H1 (cell line): ENCODE results near the gene SH3PXD2A. TPM values are rescaled to one million over a fixed set of nuclear protein-coding genes. Genes with fewer than 3 reads are reported as not detected.

ENCODE experiments used
- CTCF ChIA-PET: fragments of 300-600 bp; sonication (Branson Sonifier 250); formaldehyde crosslinking; loops from one replicate; lab custom pipeline; 2021; ENCODE audit not compliant: partially characterized antibody; lab: Charles Lee
- POLR2A ChIA-PET: fragments of 300-600 bp; sonication (Branson Sonifier 250); formaldehyde crosslinking; loops from one replicate; lab custom pipeline; 2021; ENCODE audit warnings: inconsistent platforms; ENCODE audit not compliant: partially characterized antibody; lab: Charles Lee
- DNase-seq, 2 experiments: peaks; one replicate each; pipeline versions ENCODE4 v3.0.0 to v3.0.0-alpha.2; 2010 to 2022; ENCODE audit warnings: low spot score in 2 of 2, low read depth in 1 of 2, mixed read lengths in 1 of 2
- FAIRE-seq: peaks from 2 replicates; lab custom pipeline; 2011; peaks lifted over from hg19 to GRCh38; lab: Jason Lieb, UNC
- H2AFZ ChIP-seq: 2 replicates; pipeline ENCODE4 v1.8.1; 2012; ENCODE audit warnings: low read length, inconsistent platforms
- H2AK5ac ChIP-seq: 2 replicates; pipeline ENCODE4 v1.6.1; 2013; ENCODE audit warnings: low read depth, low read length
- H2BK120ac ChIP-seq: replicated peaks from 2 replicates; pipeline ENCODE3; 2013; ENCODE audit warnings: low read depth, low read length, inconsistent platforms
- H2BK12ac ChIP-seq: 2 replicates; pipeline ENCODE4 v1.6.1; 2013; ENCODE audit warnings: low read depth, low read length
- H2BK15ac ChIP-seq: 2 replicates; pipeline ENCODE4 v1.6.1; 2013; ENCODE audit warnings: low read length
- H2BK20ac ChIP-seq: 2 replicates; pipeline ENCODE4 v1.6.1; 2013; ENCODE audit warnings: low read length
- H2BK5ac ChIP-seq: 2 replicates; pipeline ENCODE4 v1.6.1; 2013; ENCODE audit warnings: low read depth, low read length
- H3K14ac ChIP-seq: 2 replicates; pipeline ENCODE4 v1.6.1; 2013; ENCODE audit warnings: inconsistent platforms; ENCODE audit not compliant: insufficient read length
- H3K18ac ChIP-seq: 2 replicates; pipeline ENCODE4 v1.6.1; 2013; ENCODE audit warnings: low read length; ENCODE audit errors: extremely low read depth
- H3K23ac ChIP-seq: 2 replicates; pipeline ENCODE4 v1.6.1; 2013; ENCODE audit warnings: inconsistent platforms; ENCODE audit not compliant: insufficient read length
- H3K23me2 ChIP-seq: 2 replicates; pipeline ENCODE4 v1.6.1; 2013; ENCODE audit warnings: low read depth, low read length
- H3K27ac ChIP-seq: 2 replicates; pipeline ENCODE4 v1.6.1; 2011; ENCODE audit warnings: low read depth, low read length, inconsistent platforms
- H3K27me3 ChIP-seq, 4 experiments: replicated peaks in 1 of 4; 1 replicate in 1 of 4; 2 replicates in 3 of 4; pipeline versions ENCODE4 v1.6.1 to v1.8.1; 2011 to 2013; ENCODE audit warnings: low read length in 3 of 4, mild to moderate bottlenecking in 3 of 4, inconsistent platforms in 2 of 4, mixed read lengths in 2 of 4, moderate library complexity in 1 of 4; ENCODE audit not compliant: control insufficient read depth in 3 of 4, insufficient read depth in 3 of 4; ENCODE audit errors: extremely low read depth in 1 of 4
- H3K36me3 ChIP-seq, 4 experiments: 2 replicates each; pipeline versions ENCODE4 v1.6.1 to v1.8.1; 2011 to 2013; ENCODE audit warnings: mild to moderate bottlenecking in 4 of 4, low read length in 3 of 4, moderate library complexity in 2 of 4, control low read depth in 1 of 4, inconsistent platforms in 1 of 4; ENCODE audit not compliant: insufficient read depth in 4 of 4, control insufficient read depth in 2 of 4
- H3K4ac ChIP-seq: replicated peaks from 2 replicates; pipeline ENCODE3; 2013; ENCODE audit warnings: low read length, low read depth, mixed read lengths, inconsistent platforms; ENCODE audit not compliant: insufficient read length
- H3K4me1 ChIP-seq, 4 experiments: replicated peaks in 1 of 4; 1 replicate in 1 of 4; 2 replicates in 3 of 4; pipeline versions ENCODE4 v1.6.1 to v1.8.1; 2011 to 2013; ENCODE audit warnings: low read length in 3 of 4, inconsistent platforms in 2 of 4, mixed read lengths in 1 of 4; ENCODE audit not compliant: insufficient read depth in 4 of 4, control insufficient read depth in 3 of 4
- H3K4me2 ChIP-seq, 2 experiments: 2 replicates each; pipeline versions ENCODE4 v1.6.1 to v1.8.1; 2011 to 2013; ENCODE audit warnings: low read depth in 2 of 2, low read length in 2 of 2, control low read depth in 1 of 2, inconsistent platforms in 1 of 2, mild to moderate bottlenecking in 1 of 2; ENCODE audit not compliant: insufficient read depth in 1 of 2
- H3K4me3 ChIP-seq, 4 experiments: fragments of 200-600, 300-600 bp in 1 of 4; sonication (generic), shearing (Covaris generic), sonication (Bioruptor Twin) in 1 of 4; 2 replicates each; pipeline versions ENCODE4 v1.5.1 to v1.8.1; 2011 to 2016; ENCODE audit warnings: low read length in 4 of 4, low read depth in 3 of 4, control low read depth in 2 of 4, inconsistent platforms in 2 of 4, mild to moderate bottlenecking in 2 of 4, mixed read lengths in 1 of 4, moderate library complexity in 1 of 4; ENCODE audit not compliant: insufficient read depth in 2 of 4; ENCODE audit errors: extremely low read depth in 1 of 4
- H3K56ac ChIP-seq: replicated peaks from 2 replicates; pipeline ENCODE3; 2013; ENCODE audit warnings: low read depth, mild to moderate bottlenecking, mixed read lengths, low read length, inconsistent platforms; ENCODE audit not compliant: insufficient read length
- H3K79me1 ChIP-seq: 2 replicates; pipeline ENCODE4 v1.6.1; 2013; ENCODE audit warnings: low read depth, low read length, control low read depth
- H3K79me2 ChIP-seq, 2 experiments: 2 replicates each; pipeline versions ENCODE4 v1.6.1 to v1.8.1; 2012 to 2013; ENCODE audit warnings: low read length in 2 of 2, mild to moderate bottlenecking in 2 of 2, inconsistent platforms in 1 of 2; ENCODE audit not compliant: insufficient read depth in 2 of 2, control insufficient read depth in 1 of 2
- H3K9ac ChIP-seq, 4 experiments: replicated peaks in 1 of 4; 1 replicate in 1 of 4; 2 replicates in 3 of 4; pipeline versions ENCODE4 v1.6.1 to v1.8.1; 2011 to 2013; ENCODE audit warnings: low read depth in 3 of 4, low read length in 3 of 4, control low read depth in 2 of 4, mild to moderate bottlenecking in 2 of 4, moderate library complexity in 2 of 4, inconsistent platforms in 1 of 4; ENCODE audit errors: extremely low read depth in 1 of 4
- H3K9me3 ChIP-seq, 2 experiments: 2 replicates each; pipeline versions ENCODE4 v1.6.1 to v1.8.1; 2012 to 2013; ENCODE audit warnings: mild to moderate bottlenecking in 2 of 2, moderate library complexity in 2 of 2, control low read depth in 1 of 2, inconsistent platforms in 1 of 2, low read depth in 1 of 2, low read length in 1 of 2, mixed read lengths in 1 of 2; ENCODE audit not compliant: insufficient read depth in 2 of 2
- H4K20me1 ChIP-seq, 2 experiments: replicated peaks in 1 of 2; 2 replicates each; pipeline versions ENCODE3 to v1.8.1; 2011 to 2013; ENCODE audit warnings: inconsistent platforms in 2 of 2, low read length in 2 of 2, mild to moderate bottlenecking in 1 of 2; ENCODE audit not compliant: insufficient read depth in 2 of 2, control insufficient read depth in 1 of 2
- H4K5ac ChIP-seq: 2 replicates; pipeline ENCODE4 v1.6.1; 2013; ENCODE audit warnings: low read length, low read depth, mixed read lengths, inconsistent platforms; ENCODE audit not compliant: insufficient read length
- H4K8ac ChIP-seq: 2 replicates; pipeline ENCODE4 v1.8.0; 2013; ENCODE audit warnings: mild to moderate bottlenecking, moderate library complexity, low read length, inconsistent platforms; ENCODE audit not compliant: insufficient read depth; ENCODE audit errors: extremely low read depth
- H4K91ac ChIP-seq: replicated peaks from 2 replicates; pipeline ENCODE3; 2013; ENCODE audit warnings: low read length, mixed read lengths, inconsistent platforms; ENCODE audit not compliant: insufficient read length
- CHD1 ChIP-seq: IDR thresholded peaks from 2 replicates; pipeline ENCODE4 v1.6.1; 2012; ENCODE audit warnings: low read depth, low read length, improper control_type of control experiment
- EGR1 ChIP-seq: IDR thresholded peaks from 2 replicates; pipeline ENCODE4 v1.6.1; 2011; ENCODE audit warnings: low read depth, low read length, borderline replicate concordance
- RFX5 ChIP-seq: IDR thresholded peaks from 2 replicates; pipeline ENCODE4 v1.6.1; 2011; ENCODE audit warnings: low read depth, low read length, improper control_type of control experiment, borderline replicate concordance
- SAP30 ChIP-seq: fragments of 300-600 bp; sonication (generic); IDR thresholded peaks from 2 replicates; pipeline ENCODE4 v1.7.1; 2012; ENCODE audit warnings: low read length, moderate library complexity, mild to moderate bottlenecking, inconsistent platforms; ENCODE audit not compliant: insufficient read depth, insufficient replicate concordance
- SP2 ChIP-seq: IDR thresholded peaks from 2 replicates; pipeline ENCODE4 v1.6.1; 2012; ENCODE audit warnings: mild to moderate bottlenecking, low read length, inconsistent platforms
- SUZ12 ChIP-seq: fragments of 200-600 bp; sonication (generic); IDR thresholded peaks from 2 replicates; pipeline ENCODE4 v1.6.1; 2012; ENCODE audit warnings: mild to moderate bottlenecking, inconsistent platforms, low read length, moderate library complexity, mixed read lengths
- TAF7 ChIP-seq: optimal IDR thresholded peaks from 2 replicates; pipeline ENCODE3; 2011; ENCODE audit warnings: low read depth, mild to moderate bottlenecking, inconsistent platforms, low read length, moderate library complexity, borderline replicate concordance
- TCF12 ChIP-seq: IDR thresholded peaks from 2 replicates; pipeline ENCODE4 v1.6.1; 2011; ENCODE audit warnings: low read depth, mild to moderate bottlenecking, low read length
- YY1 ChIP-seq: IDR thresholded peaks from 2 replicates; pipeline ENCODE4 v1.6.1; 2011; ENCODE audit warnings: low read depth, mild to moderate bottlenecking, low read length
- ZNF274 ChIP-seq: IDR thresholded peaks from 2 replicates; pipeline ENCODE4 v1.7.0; 2012; ENCODE audit warnings: low read length, borderline replicate concordance; ENCODE audit errors: extremely low read depth
- WGBS, 2 experiments: shearing (Covaris generic) in 1 of 2; methylation state at CpG; one replicate each; pipeline versions ENCODE4 v1.1.6 to v1.1.7; 2013 to 2015; ENCODE audit warnings: low lambda C conversion rate in 2 of 2, mixed read lengths in 2 of 2, inconsistent platforms in 1 of 2, low coverage in 1 of 2, missing lambda C conversion rate in 1 of 2; ENCODE audit not compliant: insufficient replicate concordance in 2 of 2, insufficient coverage in 1 of 2, insufficient read length in 1 of 2; ENCODE audit errors: extremely low coverage in 1 of 2, missing lambda C conversion rate in 1 of 2; 5-methylcytosine and 5-hydroxymethylcytosine counted together
- polyA plus RNA-seq, 7 experiments: library from polyadenylated mRNA; depleted of rRNA in 3 of 7; stranded (reverse) in 5 of 7; unstranded in 2 of 7; fragments of >200 nt in 5 of 7; fragments of 200-250 nt in 2 of 7; gene quantifications; 1 replicate in 5 of 7; 2 replicates in 1 of 7; 4 replicates in 1 of 7; pipeline versions ENCODE4 v1.2.1 to v1.2.3, GENCODE V29; 2011 to 2013; ENCODE audit warnings: missing spikeins in 2 of 7, mixed read lengths in 2 of 7
- total RNA-seq: library from RNA; stranded (reverse); fragmentation: NEBNext Ultra II Directional; extraction: Animal tissue kit (Norgen Biotek cat#: 25700); gene quantifications from 2 replicates; pipeline ENCODE4 v1.2.1, GENCODE V29; 2021
- TF ChIP-seq, protein P1 (sequence below): IDR thresholded peaks from 2 replicates; pipeline ENCODE4 v1.6.1; 2012; ENCODE audit warnings: low read length, inconsistent platforms
- TF ChIP-seq, protein P2 (sequence below): IDR thresholded peaks from 2 replicates; pipeline ENCODE4 v1.6.1; 2011; ENCODE audit warnings: low read depth, mild to moderate bottlenecking, low read length; ENCODE audit not compliant: insufficient read depth

SH3PXD2A gene
- total and polyA plus RNA-seq, 2 of the 8 experiments (the other 6 are each of a cell fraction or from before 2014, with no cell fraction given) = 5.4 to 16.3 TPM

DNA sequence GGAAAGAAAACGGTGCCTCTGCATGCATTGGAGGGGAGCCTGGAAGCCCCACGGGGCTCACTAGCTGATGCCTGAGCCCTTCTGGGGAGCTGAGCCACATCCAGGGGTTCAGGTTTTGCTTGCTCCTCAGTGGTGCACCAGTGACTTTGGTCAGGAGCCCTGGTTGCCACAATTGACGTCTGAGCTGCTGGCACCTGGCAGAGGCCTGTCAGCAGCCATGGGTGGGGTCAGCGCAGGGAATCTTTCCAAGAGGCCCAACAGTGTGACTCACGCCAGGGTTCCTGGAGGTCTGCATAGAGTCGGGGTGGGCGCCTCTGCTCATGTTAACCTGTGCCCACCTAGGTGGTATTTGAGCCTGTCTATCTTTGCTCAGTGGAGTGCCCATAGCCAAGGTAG lies 223.1 kb downstream of the SH3PXD2A start:
- no peak for DNase-seq
- Histone ChIP-seq H2BK120ac (no peak overlapping the region), H4K5ac (no peak overlapping the region), H4K8ac (no peak overlapping the region; the same call in 1 of the 2 replicates), H3K18ac (no peak overlapping the region), H3K4me3 (no peak overlapping the region), H3K14ac (no peak overlapping the region), H3K27me3 (no peaks in the 10 kb centered on the region), H3K4me2 (no peak overlapping the region), H2AK5ac (no peak overlapping the region), H3K79me2 (no peaks in the 10 kb centered on the region; a peak in 1 of 4 replicates), H3K9me3 (no peaks in the 10 kb centered on the region), H3K23me2 (no peaks in the 10 kb centered on the region), H2AFZ (no peak overlapping the region), H3K23ac (no peak overlapping the region), H3K79me1 (peaks cover 4% of the 10 kb centered on the region; the same call in 1 of the 2 replicates), H3K36me3 (no peaks in the 10 kb centered on the region), H4K91ac (no peak overlapping the region), H2BK5ac (no peak overlapping the region), H3K27ac (no peak overlapping the region), H2BK12ac (no peak overlapping the region), H2BK15ac (no peak overlapping the region), H4K20me1 (no peaks in the 10 kb centered on the region), H2BK20ac (no peak overlapping the region), H3K4ac (no peak overlapping the region), H3K4me1 (peaks cover 8 to 20% (median 15%) of the 10 kb centered on the region in 4 experiments), H3K9ac (no peak overlapping the region), H3K56ac (no peak overlapping the region)
- FAIRE-seq = no peak
- WGBS, 2 experiments = 88% methylated on average over 7 of the region's 7 CpGs; no CpG with 5 or more reads in 1 of the 2 experiments
- CTCF ChIA-PET = interaction anchor here (1.0 to 10.0 kb wide), 2 partner anchors 31 to 54 kb away, joined by 3 to 95 read pairs; no protein-coding TSS in a partner anchor
- POLR2A ChIA-PET = interaction anchor here (1.1 to 1.3 kb wide), 2 partner anchors 13 to 46 kb away, joined by 3 read pairs; no protein-coding TSS in a partner anchor
- TF ChIP-seq ZNF274 (no peak), CHD1 (no peak), EGR1 (no peak), TCF12 (no peak), RFX5 (no peak), SUZ12 (no peak), YY1 (no peak), SAP30 (no peak), SP2 (no peak), TAF7 (no peak)
- TF ChIP-seq, protein P1, sequence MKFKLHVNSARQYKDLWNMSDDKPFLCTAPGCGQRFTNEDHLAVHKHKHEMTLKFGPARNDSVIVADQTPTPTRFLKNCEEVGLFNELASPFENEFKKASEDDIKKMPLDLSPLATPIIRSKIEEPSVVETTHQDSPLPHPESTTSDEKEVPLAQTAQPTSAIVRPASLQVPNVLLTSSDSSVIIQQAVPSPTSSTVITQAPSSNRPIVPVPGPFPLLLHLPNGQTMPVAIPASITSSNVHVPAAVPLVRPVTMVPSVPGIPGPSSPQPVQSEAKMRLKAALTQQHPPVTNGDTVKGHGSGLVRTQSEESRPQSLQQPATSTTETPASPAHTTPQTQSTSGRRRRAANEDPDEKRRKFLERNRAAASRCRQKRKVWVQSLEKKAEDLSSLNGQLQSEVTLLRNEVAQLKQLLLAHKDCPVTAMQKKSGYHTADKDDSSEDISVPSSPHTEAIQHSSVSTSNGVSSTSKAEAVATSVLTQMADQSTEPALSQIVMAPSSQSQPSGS = no peak
- TF ChIP-seq, protein P2, sequence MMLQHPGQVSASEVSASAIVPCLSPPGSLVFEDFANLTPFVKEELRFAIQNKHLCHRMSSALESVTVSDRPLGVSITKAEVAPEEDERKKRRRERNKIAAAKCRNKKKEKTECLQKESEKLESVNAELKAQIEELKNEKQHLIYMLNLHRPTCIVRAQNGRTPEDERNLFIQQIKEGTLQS = no peak
